ENCODE data around the gene DLX5.

- no peak for TF ChIP-seq EZH2 (IDR thresholded peaks at IDR 0.05)
- no peak for TF ChIP-seq POLR2AphosphoS5 (IDR thresholded peaks at IDR 0.05; ENCODE audit: borderline replicate concordance, low read depth, low read length)
Observed at GRCh38 chr7:97020996-97021746, 3.5 kb downstream of the DLX5 start.

All from SK-N-MC (cell line).